SKM-1 (cell line): ENCODE measurements around the gene DGKE.
A peak's percentile ranks its signal among the peaks of the same experiment; 100 is the strongest.

Experiments used
- DNase-seq: peaks from one replicate; lab custom pipeline; 2025; ENCODE audit not compliant: unreplicated experiment; lab: John Stamatoyannopoulos, UW

DGKE gene

GRCh38 chr17:56833809-56834379, at the start of gene DGKE, which contains the start of gene C17orf67:
DGKE (plus strand) TSS chr17:56834151; CDS start chr17:56834796, 645 bp downstream.
C17orf67 (minus strand) TSS chr17:56833920; CDS start chr17:56815810, 18,110 bp downstream.
- DNase-seq, result peak; percentile 92

GRCh38 chr17:56785405-56785804, 48.5 kb upstream of the DGKE start:
- no peak for DNase-seq

- no peak for DNase-seq
Measured at GRCh38 chr17:56785997-56786680, 47.8 kb upstream of the DGKE start.

DNA sequence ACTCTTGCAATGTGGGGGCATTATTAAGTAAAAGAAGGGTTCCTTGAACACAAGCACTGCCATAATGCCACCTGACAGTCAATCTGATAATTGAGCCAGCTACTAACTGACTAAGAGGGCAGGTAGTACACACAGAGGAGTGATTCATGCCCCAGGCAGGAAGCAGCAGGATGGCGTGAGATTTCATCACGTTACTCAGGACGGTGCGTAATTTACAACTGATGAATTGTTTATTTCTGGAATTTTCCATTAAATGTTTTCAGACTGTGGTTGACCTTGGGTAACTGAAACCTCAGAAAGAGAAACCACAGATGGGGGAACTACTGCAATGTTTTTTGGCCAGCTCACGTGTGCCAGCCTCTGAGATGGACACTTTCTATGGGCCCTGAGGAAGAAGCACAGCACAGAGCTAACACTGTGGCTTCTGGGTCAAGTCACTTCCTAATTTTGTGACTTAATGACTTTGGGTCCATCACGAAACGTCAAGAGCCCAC, 46.9 kb upstream of the DGKE start:
- DNase-seq, result peak; percentile 94

GRCh38 chr17:56792267-56792666, 41.7 kb upstream of the DGKE start:
- DNase-seq, result no peak

DNA sequence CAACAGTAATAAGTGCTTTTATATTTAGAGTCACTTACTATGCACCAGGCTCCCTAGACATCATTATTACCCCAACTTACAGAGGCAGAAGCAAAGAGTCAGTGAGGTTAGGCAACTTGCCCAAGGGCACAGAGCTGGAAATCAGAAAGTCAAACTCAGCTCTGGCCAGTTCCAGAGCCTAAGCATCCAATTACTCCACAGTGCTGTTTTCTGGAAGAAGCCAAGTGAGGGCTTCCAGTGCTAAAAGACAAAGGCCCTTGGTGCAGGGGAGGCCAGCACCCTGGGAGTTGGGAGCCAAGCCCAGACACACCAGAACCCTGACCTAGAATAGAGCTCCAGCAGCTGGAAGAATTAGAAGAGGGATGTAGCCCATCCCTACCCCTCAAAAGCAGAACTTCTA, 40.4 kb upstream of the DGKE start:
- DNase-seq, result no peak

GRCh38 chr17:56793957-56794356, 40.0 kb upstream of the DGKE start:
- DNase-seq, result no peak

- no peak for DNase-seq
Measured at GRCh38 chr17:56795221-56795865, 38.6 kb upstream of the DGKE start.

DNA sequence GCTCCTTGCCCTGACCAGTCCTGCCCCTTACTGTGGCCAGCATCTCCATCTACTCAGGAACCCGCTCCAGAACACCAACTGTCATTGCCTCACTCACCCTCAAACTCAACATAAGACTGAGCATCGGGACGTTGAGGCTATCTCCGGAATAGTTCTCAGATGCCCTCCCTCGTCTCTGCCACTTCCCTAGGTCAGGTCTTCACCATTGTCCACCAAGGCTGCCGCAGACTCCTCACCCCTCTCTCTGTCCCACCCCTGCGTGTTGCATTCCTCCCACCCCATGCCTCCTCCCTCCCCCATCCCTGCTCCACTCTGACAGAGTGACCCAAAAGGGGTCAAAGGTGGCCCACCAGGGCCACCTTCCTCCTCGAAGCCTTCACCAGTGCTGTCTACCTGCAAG, 37.4 kb upstream of the DGKE start:
- DNase-seq, result no peak

DNA sequence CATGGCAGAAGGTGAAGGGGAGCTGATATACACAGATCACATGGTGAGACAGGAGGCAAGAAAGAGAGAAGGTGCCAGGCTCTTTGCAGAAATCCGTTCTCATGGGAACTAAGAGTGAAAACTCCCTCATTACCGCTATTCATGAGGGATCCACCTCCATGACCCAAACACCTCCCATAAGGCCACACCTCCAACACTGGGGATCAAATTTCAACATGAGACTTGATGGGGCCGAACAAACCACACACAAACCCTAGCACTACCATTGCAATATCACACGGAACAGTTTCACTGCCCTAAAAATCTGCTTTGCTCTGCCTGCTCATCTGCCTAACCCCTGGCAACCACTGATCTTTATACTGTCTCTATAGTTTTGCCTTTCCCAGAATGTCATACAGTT, 35.0 kb upstream of the DGKE start:
- no peak for DNase-seq

DNA sequence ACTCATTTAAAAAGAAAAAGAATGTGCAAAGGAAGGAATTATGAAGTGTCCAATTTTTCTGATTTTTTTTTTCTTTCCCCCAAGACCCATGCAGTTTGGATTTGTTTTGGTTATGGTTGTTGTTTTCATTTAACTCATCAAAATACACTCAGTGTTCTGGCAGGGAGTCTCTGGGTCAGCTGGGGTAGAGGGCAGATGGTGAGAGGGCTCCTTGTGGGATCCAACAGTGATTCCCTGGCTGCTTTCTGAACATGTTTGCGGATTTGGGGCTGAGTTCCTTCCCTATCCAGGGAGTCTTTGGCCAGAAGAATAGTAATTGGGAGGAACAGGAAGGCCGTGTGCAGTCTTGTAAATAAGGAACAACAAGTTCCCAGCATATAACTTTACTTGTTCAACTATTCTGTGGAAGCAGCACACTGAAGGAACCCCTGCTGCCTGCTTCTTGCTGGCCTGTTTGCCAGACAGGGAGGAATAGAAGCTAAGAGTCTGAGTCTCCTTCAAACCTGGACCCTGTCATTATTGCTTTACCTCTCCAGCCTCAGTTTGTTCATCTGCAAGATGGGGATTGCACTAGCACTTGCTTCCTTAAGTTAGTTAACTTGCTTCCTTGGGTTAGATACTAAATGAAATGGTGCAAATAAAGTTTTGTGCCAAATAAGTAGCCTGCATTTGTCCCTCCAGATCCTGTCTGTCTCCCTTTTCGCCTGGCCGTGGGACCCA, 32.3 kb upstream of the DGKE start:
- DNase-seq, result no peak

DNA sequence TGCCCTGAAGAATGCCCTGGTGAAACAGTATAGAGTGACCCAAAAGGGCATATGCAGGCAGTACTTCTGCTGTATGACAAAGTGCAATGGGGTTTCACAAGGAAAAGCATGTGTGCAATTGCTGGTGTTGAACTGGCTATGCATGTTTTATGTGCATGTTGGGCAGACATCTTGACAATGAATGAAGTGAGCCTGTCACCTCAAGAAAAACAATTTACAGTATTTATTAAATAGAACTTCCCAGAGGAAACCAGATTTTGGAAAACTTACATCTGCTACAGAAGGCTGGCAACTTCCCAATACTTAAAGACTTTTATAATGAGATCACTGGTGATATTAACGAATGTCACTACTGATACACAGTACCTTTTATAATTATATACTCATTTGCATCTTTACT, 30.9 kb upstream of the DGKE start:
- no peak for DNase-seq

DNA sequence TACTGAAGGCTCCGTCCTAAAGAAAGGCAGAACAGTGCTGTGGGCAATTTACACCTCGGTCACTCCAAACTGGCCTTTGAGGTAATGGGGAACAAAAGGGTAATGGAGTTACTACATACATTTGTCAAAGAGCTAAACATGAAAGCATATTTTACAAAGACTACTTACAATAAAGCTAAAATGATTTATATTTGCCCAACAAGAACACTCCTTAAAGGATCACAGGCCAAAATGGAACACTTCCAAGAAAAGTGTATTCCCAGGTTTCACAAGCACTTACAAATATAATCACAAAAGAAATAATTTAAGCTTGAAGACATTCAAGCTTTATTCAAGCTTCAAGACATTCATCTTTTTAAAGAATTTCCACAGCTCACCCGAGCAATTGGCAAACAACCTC, 29.5 kb upstream of the DGKE start:
- DNase-seq, result no peak

DNA sequence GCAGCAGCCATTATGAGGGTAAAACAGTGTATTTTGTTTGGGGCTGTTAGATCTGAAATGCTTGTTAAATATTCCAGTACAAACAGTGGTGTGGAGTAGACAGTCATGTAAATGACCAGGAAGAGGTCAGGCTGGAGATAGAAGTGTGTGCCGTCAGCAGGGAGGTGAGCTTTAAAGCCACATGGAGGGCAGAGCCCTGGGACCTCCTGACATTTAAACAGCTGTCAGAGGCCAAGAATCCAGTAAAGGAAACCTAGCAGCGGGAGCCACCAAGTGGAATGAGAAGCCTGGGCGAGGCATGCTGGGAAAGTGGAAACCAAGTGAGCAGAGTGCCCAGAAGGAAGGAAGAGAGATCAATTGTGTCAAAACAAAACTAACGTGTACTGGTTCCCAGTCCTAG, 27.0 kb upstream of the DGKE start:
- DNase-seq, result no peak

- no peak for DNase-seq
Measured at GRCh38 chr17:56807723-56808122, 26.2 kb upstream of the DGKE start.

GRCh38 chr17:56808503-56808902, 25.4 kb upstream of the DGKE start:
- DNase-seq, result no peak

DNA sequence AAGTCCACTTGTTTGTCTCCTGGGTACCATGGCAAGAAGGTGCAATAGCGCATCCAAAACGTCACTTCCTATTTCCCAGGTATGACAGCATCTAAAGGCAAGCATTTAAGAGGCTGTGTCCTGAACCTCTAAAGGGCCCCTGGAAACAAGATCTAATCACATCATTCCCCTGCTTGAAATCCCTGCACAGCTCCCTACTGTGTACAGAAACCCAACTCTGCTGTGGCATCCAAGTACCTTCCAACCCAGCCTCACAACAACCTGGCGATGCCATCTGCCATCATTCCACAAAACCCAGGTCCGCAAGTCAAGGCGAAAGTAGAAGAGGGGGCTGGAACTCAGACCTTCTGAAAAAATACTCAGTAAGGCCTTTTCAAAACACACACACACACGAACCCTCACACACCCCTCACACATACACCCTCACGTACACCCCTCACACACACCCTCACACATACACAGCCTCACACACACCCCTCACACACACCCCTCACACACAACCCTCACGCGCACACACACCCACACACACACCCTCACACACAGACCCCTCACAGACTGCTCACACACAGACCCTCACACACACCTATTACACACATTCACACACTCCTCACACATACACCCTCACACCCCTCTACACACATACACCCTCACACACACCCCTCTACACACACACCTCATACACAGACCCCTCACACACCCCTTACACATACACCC, 24.7 kb upstream of the DGKE start:
- DNase-seq, result no peak

GRCh38 chr17:56809820-56810179, 24.2 kb upstream of the DGKE start:
- DNase-seq, result no peak

DNA sequence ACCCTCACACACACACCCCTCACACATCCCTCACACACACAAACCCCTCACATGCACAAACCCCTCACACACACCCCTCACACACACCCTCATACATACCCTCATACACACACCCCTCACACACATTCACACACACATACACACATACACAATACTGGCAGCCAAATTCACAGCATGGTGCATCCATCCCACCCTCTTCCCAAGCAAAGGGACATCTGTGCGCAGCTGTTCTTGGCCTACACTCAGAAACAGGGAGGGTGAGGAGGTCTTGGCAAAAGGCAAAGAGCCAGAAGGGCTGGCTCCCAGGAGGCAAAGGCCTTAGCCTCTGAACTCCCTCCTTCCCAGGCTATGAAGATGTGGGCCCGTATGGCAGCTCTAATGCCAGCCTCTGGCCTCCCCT, 23.6 kb upstream of the DGKE start:
- no peak for DNase-seq

GRCh38 chr17:56810891-56811775, 22.8 kb upstream of the DGKE start:
- DNase-seq, result no peak
